Activated CD8-positive, alpha-beta T cell treated with anti-CD3 and anti-CD28 coated beads, Interleukin-2, amount 10 ng/mL, durations not matched to agents 7 days and 5 days (primary cell): ENCODE results near the gene PIAS2. TPM values are rescaled to one million over a fixed set of nuclear protein-coding genes. Genes with fewer than 3 reads are reported as not detected.

Source experiments
- ATAC-seq: fragments of 150-1000 bp; cut with Tn5 transposase; one replicate; pipeline ENCODE4 v1.10.0; 2021; ENCODE audit warnings: moderate library complexity
- CTCF ChIA-PET: fragments of 350-600 bp; sonication (Branson Sonifier 250); formaldehyde crosslinking; loops from one replicate; lab custom pipeline; 2021; ENCODE audit warnings: antibody characterized with exemption; lab: Charles Lee
- POLR2A ChIA-PET: fragments of 350-600 bp; sonication (Branson Sonifier 250); formaldehyde crosslinking; loops from one replicate; lab custom pipeline; 2021; ENCODE audit warnings: antibody characterized with exemption; lab: Charles Lee
- DNase-seq: peaks from one replicate; pipeline ENCODE4 v3.0.0-alpha.2; 2020
- H3K27ac Mint-ChIP-seq: one replicate; pipeline ENCODE4 v1.8.0; 2021; ENCODE audit warnings: mild to moderate bottlenecking, mixed read lengths
- H3K27me3 Mint-ChIP-seq: one replicate; pipeline ENCODE4 v1.8.0; 2021; ENCODE audit warnings: low read depth, mixed read lengths
- H3K36me3 Mint-ChIP-seq: one replicate; pipeline ENCODE4 v1.8.0; 2021; ENCODE audit warnings: low read depth, mixed read lengths
- H3K4me1 Mint-ChIP-seq: one replicate; pipeline ENCODE4 v1.8.0; 2021; ENCODE audit warnings: low read depth, mixed read lengths
- H3K4me3 Mint-ChIP-seq: one replicate; pipeline ENCODE4 v1.8.0; 2021; ENCODE audit warnings: mild to moderate bottlenecking, mixed read lengths
- H3K9me3 Mint-ChIP-seq: one replicate; pipeline ENCODE4 v1.8.0; 2022; ENCODE audit warnings: mixed read lengths; ENCODE audit not compliant: insufficient read depth
- total RNA-seq, 2 experiments: library from RNA; stranded (reverse); gene quantifications; one replicate each; pipeline ENCODE4 v1.2.3, GENCODE V29; 2021

PIAS2 gene
- total RNA-seq, 2 experiments from 2014 or later, result 25.7 to 26.0 TPM

- no peaks in the 10 kb centered on the region for H3K36me3 Mint-ChIP-seq
- ATAC-seq, result no peak
- H3K9me3 Mint-ChIP-seq, result no peaks in the 10 kb centered on the region
- H3K27ac Mint-ChIP-seq, result no peak overlapping the region
- no peak for DNase-seq
- H3K4me3 Mint-ChIP-seq, result no peak overlapping the region
- peaks cover 6% of the 10 kb centered on the region for H3K27me3 Mint-ChIP-seq
- CTCF ChIA-PET, result no interaction called here
- POLR2A ChIA-PET, result no interaction called here
- H3K4me1 Mint-ChIP-seq, result no peaks in the 10 kb centered on the region
Measured at GRCh38 chr18:46771141-46771540, 146.2 kb downstream of the PIAS2 start.

GRCh38 chr18:46770708-46771107 lies 146.6 kb downstream of the PIAS2 start:
- Mint-ChIP-seq H3K4me3 (no peak overlapping the region), H3K27ac (no peak overlapping the region), H3K9me3 (no peaks in the 10 kb centered on the region), H3K4me1 (no peaks in the 10 kb centered on the region), H3K27me3 (peaks cover 6% of the 10 kb centered on the region), H3K36me3 (no peaks in the 10 kb centered on the region)
- ChIA-PET CTCF (no interaction called here), POLR2A (no interaction called here)
- DNase-seq (no peak), ATAC-seq (no peak)

GRCh38 chr18:46768166-46768921 lies 149.0 kb downstream of the PIAS2 start:
- Mint-ChIP-seq H3K27ac (no peak overlapping the region), H3K27me3 (peaks cover 21% of the 10 kb centered on the region), H3K9me3 (no peaks in the 10 kb centered on the region), H3K4me3 (no peak overlapping the region), H3K4me1 (no peaks in the 10 kb centered on the region), H3K36me3 (no peaks in the 10 kb centered on the region)
- ATAC-seq (no peak), DNase-seq (no peak)
- ChIA-PET POLR2A (no interaction called here), CTCF (no interaction called here)

GRCh38 chr18:46767217-46767616 lies 150.1 kb downstream of the PIAS2 start:
- Mint-ChIP-seq H3K4me3 (no peak overlapping the region), H3K27ac (no peak overlapping the region), H3K4me1 (no peaks in the 10 kb centered on the region), H3K36me3 (no peaks in the 10 kb centered on the region), H3K27me3 (peaks cover 28% of the 10 kb centered on the region), H3K9me3 (no peaks in the 10 kb centered on the region)
- ChIA-PET POLR2A (no interaction called here), CTCF (no interaction called here)
- ATAC-seq (no peak), DNase-seq (no peak)

- DNase-seq (no peak), ATAC-seq (no peak)
- H3K4me1 Mint-ChIP-seq, result no peaks in the 10 kb centered on the region
- no peak overlapping the region for H3K27ac Mint-ChIP-seq
- no peak overlapping the region for H3K4me3 Mint-ChIP-seq
- POLR2A ChIA-PET, result no interaction called here
- H3K27me3 Mint-ChIP-seq, result peaks cover 46% of the 10 kb centered on the region
- no peaks in the 10 kb centered on the region for H3K36me3 Mint-ChIP-seq
- CTCF ChIA-PET, result no interaction called here
- no peaks in the 10 kb centered on the region for H3K9me3 Mint-ChIP-seq
Measured at GRCh38 chr18:46764586-46764985, 152.7 kb downstream of the PIAS2 start.

- Mint-ChIP-seq H3K27me3 (peaks cover 70% of the 10 kb centered on the region), H3K27ac (no peak overlapping the region), H3K4me1 (peaks cover 8% of the 10 kb centered on the region), H3K9me3 (no peaks in the 10 kb centered on the region), H3K4me3 (no peak overlapping the region), H3K36me3 (no peaks in the 10 kb centered on the region)
- DNase-seq, result no peak
- ChIA-PET CTCF (no interaction called here), POLR2A (no interaction called here)
- no peak for ATAC-seq
Measured at GRCh38 chr18:46761059-46761769, 156.1 kb downstream of the PIAS2 start.

- no peaks in the 10 kb centered on the region for H3K9me3 Mint-ChIP-seq
- DNase-seq (no peak), ATAC-seq (no peak)
- no peaks in the 10 kb centered on the region for H3K36me3 Mint-ChIP-seq
- ChIA-PET CTCF (no interaction called here), POLR2A (interaction anchor here (1.2 kb wide), 1 partner anchor 158 kb away, joined by 4 read pairs; the partner anchor contains the start of genes KATNAL2 and PIAS2)
- no peak overlapping the region for H3K27ac Mint-ChIP-seq
- no peak overlapping the region for H3K4me3 Mint-ChIP-seq
- H3K27me3 Mint-ChIP-seq, result peaks cover 76% of the 10 kb centered on the region
- H3K4me1 Mint-ChIP-seq, result peaks cover 19% of the 10 kb centered on the region
Measured at GRCh38 chr18:46759890-46760289, 157.4 kb downstream of the PIAS2 start.

GRCh38 chr18:46756559-46757201 lies 160.6 kb downstream of the PIAS2 start, which contains the start of gene ST8SIA5:
Gene ST8SIA5, minus strand, starts transcription at chr18:46757053. Its CDS starts 545 bp downstream, at chr18:46756508.
- DNase-seq (peak; percentile 18), ATAC-seq (peak; percentile 40)
- H3K27ac Mint-ChIP-seq, result no peak within 1 kb of the TSS
- H3K4me3 Mint-ChIP-seq, result peak within 1 kb of the TSS; percentile 60
- ChIA-PET CTCF (no interaction called here), POLR2A (no interaction called here)
- H3K36me3 Mint-ChIP-seq, result no peaks in the 10 kb centered on the region
- H3K27me3 Mint-ChIP-seq, result peaks cover 65% of the 10 kb centered on the region
- no peaks in the 10 kb centered on the region for H3K9me3 Mint-ChIP-seq
- H3K4me1 Mint-ChIP-seq, result peaks cover 34% of the 10 kb centered on the region

- CTCF ChIA-PET, result no interaction called here
- Mint-ChIP-seq H3K4me1 (peaks cover 34% of the 10 kb centered on the region), H3K36me3 (no peaks in the 10 kb centered on the region), H3K27me3 (peaks cover 62% of the 10 kb centered on the region), H3K9me3 (no peaks in the 10 kb centered on the region), H3K27ac (no peak overlapping the region), H3K4me3 (no peak overlapping the region)
- no peak for ATAC-seq
- peak; percentile 12 for DNase-seq
- POLR2A ChIA-PET, result no interaction called here
Measured at GRCh38 chr18:46756025-46756558, 161.2 kb downstream of the PIAS2 start.

- POLR2A ChIA-PET, result no interaction called here
- no peak overlapping the region for H3K4me3 Mint-ChIP-seq
- peak; percentile 4 for DNase-seq
- CTCF ChIA-PET, result no interaction called here
- peaks cover 61% of the 10 kb centered on the region for H3K27me3 Mint-ChIP-seq
- no peak overlapping the region for H3K27ac Mint-ChIP-seq
- H3K4me1 Mint-ChIP-seq, result peaks cover 34% of the 10 kb centered on the region
- no peaks in the 10 kb centered on the region for H3K9me3 Mint-ChIP-seq
- H3K36me3 Mint-ChIP-seq, result no peaks in the 10 kb centered on the region
- no peak for ATAC-seq
Measured at GRCh38 chr18:46755315-46756024, 161.8 kb downstream of the PIAS2 start.

- Mint-ChIP-seq H3K4me3 (no peak overlapping the region), H3K9me3 (no peaks in the 10 kb centered on the region), H3K36me3 (no peaks in the 10 kb centered on the region), H3K27ac (no peak overlapping the region), H3K4me1 (peaks cover 34% of the 10 kb centered on the region), H3K27me3 (peaks cover 57% of the 10 kb centered on the region)
- ChIA-PET CTCF (no interaction called here), POLR2A (no interaction called here)
- ATAC-seq, result peak; percentile 13
- DNase-seq, result no peak
Measured at GRCh38 chr18:46754661-46755292, 162.5 kb downstream of the PIAS2 start.
